HUDEP-2 (cell line): Measurements from ENCODE around the gene DTX2.
"Not testable (repeated sequence)": the region's sequence is repeated elsewhere in the genome, so short reads cannot be mapped to it uniquely, and the experiment has no call there.

ENCODE experiments used
- DNase-seq, 76 experiments: peaks; one replicate each; lab custom pipeline; 2025; ENCODE audit not compliant: unreplicated experiment in 76 of 76; lab: John Stamatoyannopoulos, UW

DTX2 gene

DNA sequence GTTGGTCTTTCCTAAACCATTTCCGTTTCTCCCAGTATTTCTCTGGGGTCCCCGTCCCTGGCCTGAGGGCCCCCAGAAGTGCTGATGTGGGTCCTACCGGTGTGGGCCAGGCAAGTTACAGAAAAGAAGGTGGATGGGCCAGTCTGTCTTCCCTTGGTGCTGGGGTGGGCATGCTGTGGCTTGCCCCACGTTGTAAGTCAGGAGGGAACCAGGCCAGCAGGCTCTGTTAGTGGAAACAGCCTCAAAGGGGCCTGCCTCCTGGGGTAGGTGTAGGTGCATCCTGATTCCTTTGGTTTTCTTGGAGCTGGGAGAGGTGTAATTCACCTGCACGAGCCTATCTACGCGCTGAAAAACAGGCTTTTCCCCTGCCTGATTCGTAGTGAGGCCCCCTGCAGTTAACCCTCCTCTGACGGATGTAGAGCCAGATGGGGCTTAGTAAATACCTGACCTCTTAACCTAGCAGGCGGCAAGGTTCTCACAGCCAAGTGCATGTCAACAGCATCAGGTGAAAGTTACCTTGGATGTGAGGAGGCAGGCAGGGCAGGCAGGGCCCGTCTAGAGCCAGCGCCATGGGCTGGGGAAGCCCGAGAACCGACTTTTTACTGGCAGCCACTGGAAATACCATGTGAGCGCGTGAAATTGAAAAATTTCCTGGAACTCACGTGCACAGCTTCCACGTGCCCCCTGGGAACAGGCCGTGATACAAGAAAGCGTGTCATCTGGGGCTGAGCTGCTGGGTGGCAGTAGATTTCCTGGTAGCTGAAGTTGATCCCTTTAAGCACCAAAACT lies 24.5 kb downstream of the DTX2 start:
- DNase-seq = not testable (repeated sequence)

GRCh38 chr7:76486618-76487017 lies 25.1 kb downstream of the DTX2 start:
- not testable (repeated sequence) for DNase-seq

DNA sequence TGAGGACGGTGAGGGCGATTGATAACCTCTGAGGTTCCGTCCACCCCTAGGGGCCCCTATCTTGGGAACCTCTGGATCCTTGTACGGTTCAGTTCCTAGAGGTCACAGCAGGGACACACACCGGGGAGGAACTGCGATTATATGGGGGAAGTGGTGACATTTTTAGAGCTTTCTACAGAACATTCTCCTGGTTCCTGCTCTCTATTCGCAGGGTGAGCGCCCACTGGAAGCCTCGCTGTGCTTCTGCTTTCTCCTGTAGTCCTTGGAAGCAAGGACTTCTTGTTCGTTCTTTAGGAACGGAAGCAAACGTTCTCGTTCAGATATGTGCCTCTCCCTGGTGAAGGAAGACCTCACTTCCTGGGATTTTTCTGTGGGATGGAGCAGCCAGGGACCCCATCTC lies 26.5 kb downstream of the DTX2 start:
- not testable (repeated sequence) for DNase-seq

DNA sequence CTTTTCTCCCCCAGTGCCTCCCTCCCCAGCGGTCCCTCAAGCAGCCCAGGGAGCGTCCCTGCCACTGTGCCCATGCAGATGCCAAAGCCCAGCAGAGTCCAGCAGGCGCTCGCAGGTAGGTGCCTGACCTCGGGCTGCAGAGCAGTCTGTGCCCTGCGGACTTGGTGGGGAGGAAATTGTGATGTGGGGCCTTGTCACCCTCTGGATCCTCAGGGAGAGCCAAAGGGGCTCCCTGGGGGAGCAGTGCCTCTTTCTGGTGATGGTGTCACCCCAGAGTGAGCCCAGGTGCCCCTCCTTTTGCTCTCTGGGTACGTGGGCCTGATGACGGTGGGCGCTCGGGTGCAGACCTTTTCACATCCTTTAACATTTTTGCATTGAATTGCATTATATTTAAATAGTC lies 30.6 kb downstream of the DTX2 start:
- not testable (repeated sequence) for DNase-seq

- DNase-seq = not testable (repeated sequence)
Measured at GRCh38 chr7:76495717-76496116, 34.2 kb downstream of the DTX2 start.

- not testable (repeated sequence) for DNase-seq
Measured at GRCh38 chr7:76497918-76498582, 36.5 kb downstream of the DTX2 start.

DNA sequence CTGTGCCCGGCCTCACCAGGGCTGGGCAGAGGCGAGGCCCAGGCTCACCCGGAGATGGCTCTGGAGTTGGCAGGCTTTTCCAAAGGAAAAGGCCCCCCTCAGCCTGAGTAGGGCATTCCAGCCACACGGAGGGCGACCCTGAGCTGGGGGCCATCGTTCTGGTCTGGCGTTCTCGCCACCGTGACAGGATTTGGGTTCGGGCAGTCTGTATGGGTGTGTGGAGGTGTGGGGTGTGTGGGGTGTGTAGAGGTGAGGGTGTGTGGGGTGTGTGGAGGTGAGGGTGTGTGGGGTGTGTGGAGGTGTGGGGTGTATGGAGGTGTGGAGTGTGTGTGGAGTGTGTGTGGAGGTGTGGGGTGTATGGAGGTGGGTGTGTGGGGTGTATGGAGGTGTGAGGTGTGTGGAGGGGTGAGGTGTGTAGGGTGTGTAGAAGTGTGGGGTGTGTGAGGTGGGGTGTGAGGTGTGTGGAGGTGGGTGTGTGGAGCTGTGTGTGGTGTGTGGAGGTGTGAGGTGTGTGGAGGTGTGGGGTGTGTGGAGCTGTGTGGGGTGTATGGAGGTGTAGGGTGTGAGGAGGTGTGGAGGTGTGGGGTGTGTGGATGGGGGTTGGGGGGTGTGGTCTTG lies 37.2 kb downstream of the DTX2 start:
- not testable (repeated sequence) for DNase-seq

DNA sequence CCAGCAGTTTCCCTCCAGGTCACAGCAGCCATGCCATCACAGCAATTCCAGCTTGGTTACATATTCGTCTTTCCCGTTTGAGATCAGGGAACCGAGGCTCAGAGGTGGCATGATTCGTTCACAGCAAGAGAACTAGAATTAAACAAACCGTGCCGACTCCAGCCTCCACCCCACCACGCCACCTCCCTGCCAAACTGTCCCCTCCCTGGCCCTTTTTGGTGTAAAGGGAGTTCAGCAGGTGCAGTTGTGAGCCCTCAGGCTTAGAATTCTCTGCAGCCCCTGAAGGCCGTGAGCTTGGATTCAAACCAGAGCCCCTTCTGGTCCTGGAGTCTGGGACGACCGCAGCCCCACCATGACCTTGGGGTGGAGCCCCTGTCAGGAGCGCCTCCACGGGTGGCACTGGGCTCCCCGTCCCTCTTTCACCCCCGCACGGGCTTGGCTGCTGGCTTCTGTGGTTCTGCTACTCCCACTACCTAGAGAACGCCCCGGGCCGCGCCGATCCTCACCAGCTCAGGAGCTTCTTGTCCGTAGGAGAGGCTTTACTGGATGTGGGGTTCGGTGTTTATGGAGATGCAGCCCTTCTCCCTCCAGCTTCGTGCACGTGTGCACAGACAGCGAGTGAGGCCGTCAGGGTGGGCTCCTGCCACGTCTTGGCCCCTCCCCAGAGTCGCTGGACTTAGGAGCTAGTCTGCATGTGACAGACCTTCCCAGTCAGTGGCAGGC lies 37.9 kb downstream of the DTX2 start:
- DNase-seq = not testable (repeated sequence)

GRCh38 chr7:76499924-76500241 lies 38.4 kb downstream of the DTX2 start:
- not testable (repeated sequence) for DNase-seq

- DNase-seq = not testable (repeated sequence)
Measured at GRCh38 chr7:76502224-76502623, 40.7 kb downstream of the DTX2 start.

GRCh38 chr7:76502836-76503235 lies 41.3 kb downstream of the DTX2 start:
- DNase-seq = not testable (repeated sequence)

DNA sequence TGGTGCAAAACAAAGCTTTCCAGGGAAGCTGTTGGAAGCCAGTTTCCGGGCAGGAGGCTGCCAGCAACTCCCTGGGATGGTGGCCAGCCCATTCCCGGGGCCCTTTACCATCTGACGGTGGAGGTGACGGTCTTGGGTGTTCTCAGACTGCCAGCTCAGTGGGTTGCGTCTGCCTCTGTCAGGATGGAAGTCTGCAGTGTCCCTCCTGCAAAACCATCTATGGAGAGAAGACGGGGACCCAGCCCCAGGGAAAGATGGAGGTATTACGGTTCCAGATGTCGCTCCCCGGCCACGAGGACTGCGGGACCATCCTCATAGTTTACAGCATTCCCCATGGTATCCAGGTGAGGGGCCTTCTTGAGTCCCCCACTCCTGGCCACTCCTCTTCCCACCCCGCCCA lies 41.7 kb downstream of the DTX2 start:
- DNase-seq = not testable (repeated sequence)

DNA sequence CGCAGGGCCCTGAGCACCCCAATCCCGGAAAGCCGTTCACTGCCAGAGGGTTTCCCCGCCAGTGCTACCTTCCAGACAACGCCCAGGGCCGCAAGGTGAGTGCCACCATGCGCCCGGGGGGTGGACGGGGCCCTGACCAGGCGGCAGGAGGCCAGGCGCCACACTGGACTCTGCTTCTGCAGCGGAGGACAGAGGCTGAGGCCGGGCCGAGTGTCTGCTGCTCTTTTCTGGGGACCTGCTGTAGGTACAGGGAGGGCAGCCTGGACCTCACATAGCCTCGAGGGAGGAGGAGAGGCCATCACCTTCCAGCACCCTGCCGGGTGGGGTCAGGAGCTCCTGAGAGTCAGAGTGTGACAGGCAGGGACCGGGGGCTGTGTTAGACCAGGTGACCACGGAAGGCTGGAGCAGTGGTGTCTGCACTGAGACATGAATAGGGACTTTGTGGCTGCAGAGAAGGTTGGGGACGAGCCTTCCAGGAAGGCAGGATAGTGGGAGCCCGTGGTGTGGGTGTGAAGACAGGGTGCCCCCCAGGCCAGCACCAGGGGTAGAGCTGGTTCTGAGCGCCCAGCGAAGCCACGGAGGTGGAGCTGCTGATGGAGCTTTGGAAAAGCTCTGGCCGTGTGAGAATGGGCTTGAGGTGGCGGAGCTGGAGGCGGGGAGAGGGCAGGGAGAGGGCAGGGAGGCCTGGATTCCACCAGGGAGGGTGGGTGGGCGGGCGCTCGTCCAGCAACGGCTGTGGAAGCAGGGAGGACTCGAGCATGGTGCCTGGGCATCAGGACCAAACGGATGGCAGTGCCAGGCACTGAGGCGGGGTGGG lies 43.0 kb downstream of the DTX2 start:
- not testable (repeated sequence) for DNase-seq

DNA sequence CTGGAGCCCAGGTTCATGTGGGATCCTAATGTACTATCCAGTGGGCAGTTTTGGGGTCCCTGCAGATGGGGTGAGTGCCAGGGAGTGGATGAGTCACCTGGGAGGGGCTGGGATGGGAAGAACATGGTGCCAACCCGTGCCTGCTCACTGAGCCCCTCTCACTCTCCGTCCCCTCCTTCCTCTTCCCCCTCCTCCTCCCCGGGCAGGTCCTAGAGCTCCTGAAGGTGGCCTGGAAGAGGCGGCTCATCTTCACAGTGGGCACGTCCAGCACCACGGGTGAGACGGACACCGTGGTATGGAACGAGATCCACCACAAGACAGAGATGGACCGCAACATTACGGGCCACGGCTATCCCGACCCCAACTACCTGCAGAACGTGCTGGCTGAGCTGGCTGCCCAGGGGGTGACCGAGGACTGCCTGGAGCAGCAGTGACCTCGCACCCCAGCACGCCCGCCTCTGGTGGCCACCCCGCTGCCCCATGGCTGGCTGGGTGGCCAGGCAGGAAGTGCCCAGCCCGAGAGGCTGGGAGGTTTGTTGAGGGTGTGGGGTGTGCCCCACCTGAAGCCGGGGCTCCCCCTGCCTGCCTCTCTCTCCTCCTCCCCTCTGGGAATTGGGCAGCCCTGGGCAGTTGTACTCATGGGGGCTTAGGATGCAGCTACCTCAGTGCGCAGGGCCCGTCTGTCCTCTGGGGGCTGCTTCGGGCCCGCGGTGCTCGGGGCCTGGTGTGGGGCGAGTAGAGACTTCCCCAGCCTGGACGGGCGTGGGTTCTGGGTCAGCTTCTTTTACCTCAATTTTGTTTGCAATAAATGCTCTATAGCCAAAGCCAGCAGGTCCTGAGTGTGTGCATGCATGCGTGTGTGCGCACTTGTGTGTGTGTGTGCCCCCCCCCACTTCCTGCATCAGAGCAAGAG lies 43.9 kb downstream of the DTX2 start:
- no peak for DNase-seq

- DNase-seq = no peak
Measured at GRCh38 chr7:76506081-76506440, 44.6 kb downstream of the DTX2 start.

DNA sequence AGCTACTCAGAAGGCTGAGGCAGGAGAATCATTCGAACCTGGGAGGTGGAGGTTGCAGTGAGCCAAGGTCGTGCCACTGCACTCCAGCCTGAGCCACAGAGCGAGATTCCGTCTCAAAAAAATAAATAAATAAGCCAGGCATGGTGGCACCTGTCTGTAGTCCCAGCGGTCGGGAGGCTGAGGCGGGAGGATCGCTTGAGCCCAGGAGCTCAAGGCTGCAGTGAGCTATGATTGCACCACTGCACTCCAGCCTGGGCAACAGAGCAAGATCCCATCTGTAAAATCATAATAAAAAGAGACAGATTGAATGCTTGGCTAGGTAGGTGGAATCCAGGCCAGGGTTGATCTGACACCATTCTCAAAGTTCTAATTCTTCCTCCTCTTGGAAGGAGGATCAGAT lies 45.1 kb downstream of the DTX2 start:
- not testable (repeated sequence) for DNase-seq

DNA sequence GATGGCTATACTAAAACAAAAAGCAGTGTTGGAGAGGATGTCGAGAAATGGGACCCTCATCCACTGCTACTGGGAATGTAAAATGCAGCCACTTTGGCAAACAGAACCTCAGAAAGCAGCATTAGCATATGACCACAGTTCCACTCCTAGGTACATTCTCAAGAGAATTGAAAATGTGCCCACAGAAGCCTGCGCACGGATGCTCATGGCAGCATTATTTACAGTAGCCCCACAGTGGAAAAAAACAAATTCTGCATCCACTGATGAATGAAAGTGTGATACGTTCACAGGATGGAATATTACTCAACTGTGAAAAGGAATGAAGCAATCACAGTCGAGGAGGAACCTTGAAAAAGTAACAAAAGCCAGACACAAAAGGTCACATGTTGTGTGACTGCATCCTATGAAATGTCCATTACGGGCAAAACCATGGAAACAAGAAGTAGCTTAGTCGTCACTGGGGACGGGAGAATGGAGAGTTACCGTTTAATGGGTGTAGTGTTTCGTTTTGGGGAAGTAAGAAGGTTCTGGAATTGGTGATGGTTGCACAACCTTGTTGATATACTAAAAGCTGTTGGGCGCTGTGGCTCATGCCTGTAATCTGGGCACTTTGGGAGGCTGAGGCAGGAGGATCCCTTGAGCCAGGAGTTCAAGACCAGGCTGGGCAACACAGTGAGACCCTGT lies 46.4 kb downstream of the DTX2 start:
- DNase-seq = no peak

DNA sequence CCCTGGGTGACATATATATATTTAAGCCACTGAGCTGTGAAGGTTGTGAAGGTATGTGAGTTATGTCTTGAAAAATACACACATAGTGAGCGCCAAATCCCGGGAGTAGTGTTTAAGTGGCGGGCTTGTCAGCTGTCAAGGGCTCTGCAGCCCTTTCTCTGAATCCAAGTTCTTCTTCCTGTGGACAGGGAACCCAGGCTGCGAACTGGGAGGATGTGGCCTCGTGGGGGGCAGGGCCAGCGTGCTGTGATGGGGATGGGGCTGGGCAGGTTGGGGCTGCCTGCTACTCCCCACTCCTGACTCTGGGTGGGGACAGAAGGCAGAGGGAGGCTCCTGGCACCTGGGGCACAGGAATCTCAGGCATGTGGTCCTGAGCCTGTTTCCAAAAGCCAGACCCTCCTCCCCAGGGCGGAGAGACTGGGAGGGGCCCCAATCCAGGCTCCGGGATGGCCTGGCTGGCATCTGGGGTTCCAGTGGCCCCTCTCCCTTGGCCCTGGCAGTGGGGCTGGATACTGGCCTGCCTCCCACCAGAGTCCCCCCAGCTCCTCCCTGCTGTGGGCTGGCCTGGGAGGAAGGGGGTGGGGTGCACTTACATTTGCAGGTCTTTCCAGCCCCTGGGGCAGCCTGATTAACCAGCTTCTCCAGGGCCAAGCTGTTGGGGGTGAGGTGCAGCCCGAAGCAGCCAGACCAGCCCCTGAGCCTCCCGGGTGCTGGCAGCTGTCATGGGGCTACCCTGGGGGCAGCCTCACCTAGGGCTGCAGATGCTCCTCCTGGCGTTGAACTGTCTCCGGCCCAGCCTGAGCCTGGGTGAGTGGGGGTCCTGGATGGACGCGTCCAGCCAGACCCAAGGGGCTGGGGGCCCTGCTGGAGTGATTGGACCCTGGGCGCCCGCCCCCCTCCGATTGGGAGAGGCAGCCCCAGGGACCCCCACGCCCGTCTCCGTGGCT lies 48.7 kb downstream of the DTX2 start, which contains the start of gene UPK3B:
Gene UPK3B (plus strand): TSS at position 622 of the 947 bp plus-strand sequence. CDS start 101 bp downstream, at position 723.
- no peak for DNase-seq
